GM12865 (cell line): ENCODE data around the gene PMEPA1.

Experiments used
- DNase-seq: peaks from one replicate; pipeline ENCODE4 v3.0.0; 2010; ENCODE audit warnings: low read depth
- H3K4me3 ChIP-seq: 2 replicates; pipeline ENCODE4 v1.5.1; 2011; ENCODE audit warnings: mild to moderate bottlenecking, low read depth, low read length, control low read depth
- CTCF ChIP-seq: IDR thresholded peaks from 2 replicates; pipeline ENCODE4 v1.5.1; 2011; ENCODE audit warnings: low read length, control low read depth, low read depth, inconsistent platforms; ENCODE audit not compliant: insufficient read depth; ENCODE audit errors: missing control alignments

The PMEPA1 gene

DNA sequence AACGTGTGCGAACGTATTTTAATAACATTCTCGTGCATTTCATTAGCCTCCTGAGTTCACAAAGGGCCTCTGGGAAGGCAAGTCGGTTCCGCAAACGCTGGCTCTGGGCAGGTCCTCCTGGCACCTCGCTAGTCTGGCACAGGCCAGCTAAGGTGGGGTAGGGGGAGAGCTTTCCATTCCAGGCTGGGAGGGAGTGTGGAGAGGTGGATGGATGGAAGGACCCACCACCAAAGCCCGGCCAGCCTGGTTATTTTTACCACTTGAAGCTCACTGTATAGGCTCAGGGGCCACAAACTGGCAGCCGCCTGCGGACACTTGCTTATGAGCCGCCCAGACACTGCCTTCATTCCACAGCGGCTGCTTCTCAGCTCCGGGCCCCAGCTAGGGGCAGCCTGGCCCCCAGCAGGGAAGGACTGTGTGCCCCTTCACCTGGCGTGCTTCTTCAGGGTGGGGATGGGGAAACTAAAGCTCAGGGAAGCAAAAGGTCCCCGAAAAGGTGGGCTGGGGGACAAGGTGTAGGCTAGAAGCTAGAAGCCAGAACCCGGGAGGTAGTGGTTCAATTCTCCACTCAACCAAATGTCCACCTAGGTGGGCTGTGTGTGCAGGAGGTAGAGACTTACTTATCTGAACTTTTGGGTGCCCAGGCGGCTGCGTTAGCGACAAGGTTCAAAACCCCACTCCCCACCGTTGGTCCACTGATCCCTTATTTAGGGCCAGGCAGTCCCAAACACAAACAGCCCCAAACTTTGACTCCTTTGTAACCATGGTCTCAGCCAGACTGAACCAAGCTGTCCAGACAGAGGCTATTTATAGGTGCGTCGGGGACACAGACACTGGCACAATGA lies 1.7 kb downstream of the PMEPA1 start:
- no peak for TF ChIP-seq CTCF
- H3K4me3 ChIP-seq = no peak overlapping the region
- DNase-seq = no peak

GRCh38 chr20:57707320-57707719 lies 2.5 kb downstream of the PMEPA1 start:
- H3K4me3 ChIP-seq = no peak overlapping the region

DNA sequence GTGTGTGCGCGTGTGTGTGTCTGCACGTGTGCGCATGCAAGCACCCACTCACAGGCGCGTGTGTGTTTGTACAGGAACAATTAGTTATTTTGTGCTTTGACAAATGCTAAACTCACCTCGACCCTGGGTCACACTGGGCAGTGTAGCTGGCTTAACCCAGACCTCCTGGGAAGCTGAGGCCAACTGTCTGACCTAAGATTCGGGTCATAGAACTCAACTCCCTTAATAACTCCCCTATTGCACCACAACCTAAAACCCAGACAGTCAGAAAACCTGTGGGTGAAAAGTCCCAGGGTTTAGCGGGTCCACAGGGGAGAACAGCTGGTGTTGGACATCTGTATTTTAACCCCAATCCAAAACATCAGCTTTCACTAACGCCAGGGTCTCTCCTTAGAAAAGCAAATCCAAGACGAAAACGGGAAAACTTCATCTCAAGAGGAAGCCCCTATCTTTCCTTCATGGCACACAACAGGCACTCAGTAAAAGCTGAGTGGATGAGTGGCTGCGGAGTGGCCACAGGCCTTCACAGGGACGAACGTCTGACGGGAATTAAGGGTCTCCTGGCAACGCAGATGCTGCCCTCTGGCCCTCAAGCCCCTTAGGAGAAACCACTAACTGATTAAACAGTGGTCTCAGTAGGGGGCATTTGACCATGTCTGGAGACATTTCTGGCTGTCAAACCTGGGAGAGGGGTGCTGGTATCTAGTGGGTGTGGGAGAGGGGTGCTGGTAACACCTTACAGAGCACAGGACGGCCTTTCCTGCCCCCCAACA lies 4.5 kb downstream of the PMEPA1 start:
- no peak overlapping the region for H3K4me3 ChIP-seq
- no peak for TF ChIP-seq CTCF
- DNase-seq = no peak

More at GRCh38 chr20:57707320-57707719, 2.5 kb downstream of the PMEPA1 start:
- no peak for DNase-seq
- no peak for TF ChIP-seq CTCF

DNA sequence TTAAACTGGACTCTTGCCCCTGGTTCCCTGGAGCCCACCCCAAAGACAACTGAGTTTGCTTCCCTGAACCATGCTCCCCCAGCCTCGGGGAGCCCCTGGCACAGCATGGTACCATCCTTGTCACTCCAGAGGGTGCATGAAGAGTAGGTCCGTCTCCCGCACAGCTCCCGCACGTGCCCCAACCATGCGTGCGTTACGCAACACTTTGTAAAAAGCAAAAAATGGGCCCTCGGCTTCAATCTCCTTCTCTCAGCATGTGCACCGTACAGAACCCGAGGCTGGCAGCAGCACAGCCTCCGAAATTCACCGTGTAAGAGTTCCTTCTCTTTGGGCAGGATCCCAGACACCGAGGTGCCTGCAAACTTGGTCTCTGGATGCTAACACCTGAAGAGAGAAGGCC lies 5.6 kb downstream of the PMEPA1 start:
- DNase-seq = no peak
- TF ChIP-seq CTCF = no peak
- no peak overlapping the region for H3K4me3 ChIP-seq

DNA sequence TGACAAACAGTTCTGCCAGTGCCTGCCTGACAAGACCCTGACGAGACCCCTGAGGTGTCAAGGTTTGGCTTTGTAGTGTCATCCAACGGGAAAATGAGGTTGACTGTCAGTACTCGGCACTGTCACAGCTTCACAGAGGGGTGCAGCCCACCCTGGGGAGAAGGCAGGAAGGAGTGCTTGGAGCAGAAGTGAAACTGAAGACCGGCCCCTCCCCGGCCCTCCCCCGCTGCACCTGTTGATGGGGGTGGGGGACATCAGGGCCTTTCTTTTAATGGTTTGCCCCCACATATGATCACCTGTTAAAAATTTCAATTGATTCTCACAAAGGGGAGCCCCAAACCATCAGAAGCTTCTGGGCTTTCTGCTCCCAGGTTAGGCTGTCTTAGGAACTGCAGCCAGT lies 6.8 kb downstream of the PMEPA1 start:
- no peak for TF ChIP-seq CTCF
- no peak overlapping the region for H3K4me3 ChIP-seq
- no peak for DNase-seq

- no peak for DNase-seq
- no peak overlapping the region for H3K4me3 ChIP-seq
Measured at GRCh38 chr20:57702521-57702920, 7.3 kb downstream of the PMEPA1 start.

More at GRCh38 chr20:57702521-57702920, 7.3 kb downstream of the PMEPA1 start:
- TF ChIP-seq CTCF = no peak
